ENCODE data around the gene MPLKIP. TPM values are rescaled to one million over a fixed set of nuclear protein-coding genes. Genes with fewer than 3 reads are reported as not detected.

The MPLKIP gene
- total RNA-seq, 2 donors from 2014 or later = 50.4 to 54.3 TPM

GRCh38 chr7:40097728-40098127, 36.7 kb downstream of the MPLKIP start:
- no peaks in the 10 kb centered on the region for H3K27me3 ChIP-seq
- no peak overlapping the region for H3K9ac ChIP-seq (ENCODE audit: low read depth in 2 of 2, low read length in 2 of 2)
- DNase-seq = no peak
- no peak overlapping the region for H3K4me3 ChIP-seq
- H3K9me3 ChIP-seq = no peaks in the 10 kb centered on the region
- TF ChIP-seq CTCF (IDR thresholded peaks at IDR 0.05) = no peak
- intact Hi-C loops (cut with DNase I) = no loop called here
- no peak overlapping the region for H3K27ac ChIP-seq
- no peaks in the 10 kb centered on the region for H3K4me1 ChIP-seq
- no peaks in the 10 kb centered on the region for H3K36me3 ChIP-seq

GRCh38 chr7:40095695-40096327, 38.6 kb downstream of the MPLKIP start:
- intact Hi-C loops (cut with DNase I) = no loop called here
- no peak for TF ChIP-seq CTCF (IDR thresholded peaks at IDR 0.05)
- Histone ChIP-seq H3K9me3 (no peaks in the 10 kb centered on the region), H3K9ac (ENCODE audit: low read depth in 2 of 2, low read length in 2 of 2) (no peak overlapping the region), H3K36me3 (no peaks in the 10 kb centered on the region), H3K27ac (no peak overlapping the region), H3K4me1 (no peaks in the 10 kb centered on the region), H3K27me3 (no peaks in the 10 kb centered on the region), H3K4me3 (no peak overlapping the region)
- no peak for DNase-seq

- H3K4me1 ChIP-seq = no peaks in the 10 kb centered on the region
- H3K27me3 ChIP-seq = no peaks in the 10 kb centered on the region
- no peak for DNase-seq
- no peak for TF ChIP-seq CTCF (IDR thresholded peaks at IDR 0.05)
- intact Hi-C loops (cut with DNase I) = no loop called here
- no peak overlapping the region for H3K4me3 ChIP-seq
- H3K36me3 ChIP-seq = no peaks in the 10 kb centered on the region
- H3K27ac ChIP-seq = no peak overlapping the region
- H3K9ac ChIP-seq (ENCODE audit: low read depth in 2 of 2, low read length in 2 of 2) = no peak overlapping the region
- no peaks in the 10 kb centered on the region for H3K9me3 ChIP-seq
These were observed 39.2 kb downstream of the MPLKIP start for GRCh38 chr7:40095230-40095629.

- Histone ChIP-seq H3K36me3 (no peaks in the 10 kb centered on the region), H3K4me1 (no peaks in the 10 kb centered on the region), H3K4me3 (no peak overlapping the region), H3K9me3 (no peaks in the 10 kb centered on the region), H3K27me3 (no peaks in the 10 kb centered on the region), H3K27ac (no peak overlapping the region), H3K9ac (ENCODE audit: low read depth in 2 of 2, low read length in 2 of 2) (no peak overlapping the region)
- intact Hi-C loops (cut with DNase I) = no loop called here
- TF ChIP-seq CTCF (IDR thresholded peaks at IDR 0.05) = no peak
- no peak for DNase-seq
These were observed 40.6 kb downstream of the MPLKIP start for GRCh38 chr7:40093631-40094350.

- Histone ChIP-seq H3K4me3 (no peak overlapping the region), H3K27me3 (no peaks in the 10 kb centered on the region), H3K9ac (ENCODE audit: low read depth in 2 of 2, low read length in 2 of 2) (no peak overlapping the region), H3K4me1 (no peaks in the 10 kb centered on the region), H3K36me3 (no peaks in the 10 kb centered on the region), H3K9me3 (no peaks in the 10 kb centered on the region), H3K27ac (no peak overlapping the region)
- intact Hi-C loops (cut with DNase I) = no loop called here
- no peak for TF ChIP-seq CTCF (IDR thresholded peaks at IDR 0.05)
- no peak for DNase-seq
These were observed 42.2 kb downstream of the MPLKIP start for GRCh38 chr7:40092182-40092581.
